ENCODE measurements around the gene PARG.
"Not testable (repeated sequence)": the region's sequence is repeated elsewhere in the genome, so short reads cannot be mapped to it uniquely, and the experiment has no call there.

PARG gene

GRCh38 chr10:49791100-49791499, 150.7 kb downstream of the PARG start:
- no peak overlapping the region for H3K4me3 ChIP-seq (ENCODE audit: low read depth, low read length)
- TF ChIP-seq CTCF (IDR thresholded peaks at IDR 0.05; ENCODE audit: borderline replicate concordance, insufficient read depth, low read depth, low read length) = no peak

- TF ChIP-seq CTCF (IDR thresholded peaks at IDR 0.05; ENCODE audit: borderline replicate concordance, insufficient read depth, low read depth, low read length) = no peak
- no peak overlapping the region for H3K4me3 ChIP-seq (ENCODE audit: low read depth, low read length)
These were observed 157.1 kb downstream of the PARG start for GRCh38 chr10:49784681-49785080.

GRCh38 chr10:49783645-49784044, 158.2 kb downstream of the PARG start:
- no peak for TF ChIP-seq CTCF (IDR thresholded peaks at IDR 0.05; ENCODE audit: borderline replicate concordance, insufficient read depth, low read depth, low read length)
- no peak overlapping the region for H3K4me3 ChIP-seq (ENCODE audit: low read depth, low read length)

- no peak overlapping the region for H3K4me3 ChIP-seq (ENCODE audit: low read depth, low read length)
- no peak for TF ChIP-seq CTCF (IDR thresholded peaks at IDR 0.05; ENCODE audit: borderline replicate concordance, insufficient read depth, low read depth, low read length)
These were observed 160.6 kb downstream of the PARG start for GRCh38 chr10:49781247-49781646.

- TF ChIP-seq CTCF (IDR thresholded peaks at IDR 0.05; ENCODE audit: borderline replicate concordance, insufficient read depth, low read depth, low read length) = no peak
- H3K4me3 ChIP-seq (ENCODE audit: low read depth, low read length) = no peak overlapping the region
These were observed 163.6 kb downstream of the PARG start for GRCh38 chr10:49778197-49778596.

- TF ChIP-seq CTCF (IDR thresholded peaks at IDR 0.05; ENCODE audit: borderline replicate concordance, insufficient read depth, low read depth, low read length) = no peak
- H3K4me3 ChIP-seq (ENCODE audit: low read depth, low read length) = no peak overlapping the region
These were observed 165.0 kb downstream of the PARG start for GRCh38 chr10:49776851-49777250.

GRCh38 chr10:49775014-49775413, 166.8 kb downstream of the PARG start:
- TF ChIP-seq CTCF (IDR thresholded peaks at IDR 0.05; ENCODE audit: borderline replicate concordance, insufficient read depth, low read depth, low read length) = no peak

GRCh38 chr10:49772944-49773343, 168.9 kb downstream of the PARG start:
- not testable (repeated sequence) for H3K4me3 ChIP-seq (ENCODE audit: low read depth, low read length)

More at GRCh38 chr10:49775014-49775413, 166.8 kb downstream of the PARG start:
- H3K4me3 ChIP-seq (ENCODE audit: low read depth, low read length) = no peak overlapping the region

- not testable (repeated sequence) for H3K4me3 ChIP-seq (ENCODE audit: low read depth, low read length)
These were observed 170.8 kb downstream of the PARG start for GRCh38 chr10:49771046-49771445.

Measured in GM12875 (cell line).